ENCODE data around the gene COL6A5. TPM values are rescaled to one million over a fixed set of nuclear protein-coding genes. Genes with fewer than 3 reads are reported as not detected.

The COL6A5 gene
- total RNA-seq, 2 donors from 2014 or later, result not detected

GRCh38 chr3:130459944-130460343 is 114.5 kb downstream of the COL6A5 start:
- Histone ChIP-seq H3K36me3 (replicated peaks in 1 of 2; ENCODE audit: insufficient read depth in 1 of 2, low read depth in 2 of 2) (no peaks in the 10 kb centered on the region), H3K9me3 (no peaks in the 10 kb centered on the region), H3K4me3 (no peak overlapping the region), H3K27me3 (no peaks in the 10 kb centered on the region), H3K4me1 (no peaks in the 10 kb centered on the region), H3K27ac (no peak overlapping the region)
- intact Hi-C loops (cut with DNase I), result no loop called here
- TF ChIP-seq POLR2A (IDR thresholded peaks at IDR 0.05), result no peak
- ATAC-seq (no peak), DNase-seq (no peak)

- DNase-seq, result no peak
- H3K9me3 ChIP-seq, result no peaks in the 10 kb centered on the region
- WGBS, 2 donors, result 57 to 69% methylated on average over 5 of the region's 5 CpGs
- H3K4me1 ChIP-seq, result no peaks in the 10 kb centered on the region
- H3K36me3 ChIP-seq (replicated peaks in 1 of 2; ENCODE audit: insufficient read depth in 1 of 2, low read depth in 2 of 2), result no peaks in the 10 kb centered on the region
- no peaks in the 10 kb centered on the region for H3K27me3 ChIP-seq
- ATAC-seq, result no peak
- H3K4me3 ChIP-seq, result no peak overlapping the region
- no peak overlapping the region for H3K27ac ChIP-seq
- intact Hi-C loops (cut with DNase I), result no loop called here
- TF ChIP-seq CTCF (IDR thresholded peaks at IDR 0.05) (no peak), POLR2A (IDR thresholded peaks at IDR 0.05) (no peak)
Observed at GRCh38 chr3:130462089-130462488, 116.6 kb downstream of the COL6A5 start.

GRCh38 chr3:130463221-130463620 is 117.7 kb downstream of the COL6A5 start:
- DNase-seq (no peak), ATAC-seq (no peak)
- H3K27ac ChIP-seq, result no peak overlapping the region
- no peaks in the 10 kb centered on the region for H3K9me3 ChIP-seq
- H3K4me1 ChIP-seq, result no peaks in the 10 kb centered on the region
- no peaks in the 10 kb centered on the region for H3K36me3 ChIP-seq (replicated peaks in 1 of 2; ENCODE audit: insufficient read depth in 1 of 2, low read depth in 2 of 2)
- H3K4me3 ChIP-seq, result no peak overlapping the region
- 92 to 95% methylated on average over 1 of the region's 1 CpG for WGBS, 2 donors
- intact Hi-C loops (cut with DNase I), result no loop called here
- TF ChIP-seq POLR2A (IDR thresholded peaks at IDR 0.05) (no peak), CTCF (IDR thresholded peaks at IDR 0.05) (no peak)
- no peaks in the 10 kb centered on the region for H3K27me3 ChIP-seq

- H3K36me3 ChIP-seq (replicated peaks in 1 of 2; ENCODE audit: insufficient read depth in 1 of 2, low read depth in 2 of 2), result no peaks in the 10 kb centered on the region
- TF ChIP-seq POLR2A (IDR thresholded peaks at IDR 0.05) (no peak), CTCF (IDR thresholded peaks at IDR 0.05) (no peak)
- no peak overlapping the region for H3K4me3 ChIP-seq
- no peaks in the 10 kb centered on the region for H3K9me3 ChIP-seq
- no peaks in the 10 kb centered on the region for H3K4me1 ChIP-seq
- no peak for ATAC-seq
- H3K27me3 ChIP-seq, result no peaks in the 10 kb centered on the region
- no peak for DNase-seq
- intact Hi-C loops (cut with DNase I), result no loop called here
- H3K27ac ChIP-seq, result no peak overlapping the region
- 50 to 53% methylated on average over 2 of the region's 2 CpGs for WGBS, 2 donors
Observed at GRCh38 chr3:130465521-130465920, 120.0 kb downstream of the COL6A5 start.

- ATAC-seq (no peak), DNase-seq (no peak)
- Histone ChIP-seq H3K36me3 (replicated peaks in 1 of 2; ENCODE audit: insufficient read depth in 1 of 2, low read depth in 2 of 2) (no peaks in the 10 kb centered on the region), H3K4me3 (no peak overlapping the region), H3K27ac (no peak overlapping the region), H3K27me3 (no peaks in the 10 kb centered on the region), H3K4me1 (no peaks in the 10 kb centered on the region), H3K9me3 (no peaks in the 10 kb centered on the region)
- no peak for TF ChIP-seq CTCF (IDR thresholded peaks at IDR 0.05)
- TF ChIP-seq POLR2A (IDR thresholded peaks at IDR 0.05), result no peak
- 91 to 92% methylated on average over 1 of the region's 1 CpG for WGBS, 2 donors
- intact Hi-C loops (cut with DNase I), result no loop called here
Observed at GRCh38 chr3:130468311-130468710, 122.8 kb downstream of the COL6A5 start.
